CD4-positive, alpha-beta T cell treated with Interferon gamma for 1 hour (primary cell): ENCODE results near the gene GNPDA2.
A peak's percentile ranks its signal among the peaks of the same experiment; 100 is the strongest.

Experiments used
- DNase-seq: peaks from one replicate; pipeline ENCODE4 v3.0.0-alpha.2; 2020

GNPDA2 gene

DNA sequence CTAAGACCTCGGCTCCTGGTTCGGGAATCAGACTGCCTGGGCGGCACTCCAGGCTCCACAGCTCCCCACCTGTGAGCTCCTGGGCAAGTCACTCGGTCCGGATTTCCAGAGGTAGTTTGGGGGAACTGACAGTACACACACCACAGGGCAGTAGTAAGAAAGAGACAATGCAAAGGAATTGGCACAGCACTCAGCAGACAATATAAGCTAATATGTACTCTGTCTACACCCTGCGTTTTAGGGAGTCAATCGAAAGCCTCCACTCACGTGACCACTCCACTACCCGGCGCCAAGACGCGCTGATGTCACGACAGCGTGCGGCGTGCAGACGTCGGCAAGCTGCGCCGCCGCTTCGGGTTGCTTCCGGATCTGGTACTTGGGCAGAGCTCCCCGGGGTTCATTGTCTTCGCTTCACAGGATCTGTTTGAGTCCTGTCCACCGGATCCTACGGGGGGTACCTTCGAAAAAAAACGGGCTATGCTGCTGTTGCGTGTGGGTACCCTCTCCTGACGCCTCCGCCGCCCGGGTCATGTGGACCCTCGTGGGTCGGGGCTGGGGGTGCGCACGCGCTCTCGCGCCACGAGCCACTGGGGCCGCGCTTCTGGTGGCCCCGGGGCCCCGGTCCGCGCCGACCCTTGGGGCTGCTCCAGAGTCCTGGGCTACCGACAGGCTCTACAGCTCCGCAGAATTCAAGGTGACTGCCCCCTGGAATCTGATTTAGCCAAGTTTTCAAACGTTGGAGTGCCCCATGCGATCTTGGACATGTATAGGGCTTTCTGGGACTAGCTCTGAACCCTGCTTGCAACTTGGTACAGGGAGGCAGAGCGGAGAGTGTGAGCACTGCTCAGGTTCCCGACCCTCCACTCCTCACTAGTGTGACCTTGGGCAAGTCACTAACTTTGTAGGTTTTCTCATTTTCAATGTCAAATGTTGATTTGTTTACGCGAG lies 48.0 kb downstream of the GNPDA2 start, which contains the start of gene GUF1:
GUF1 (plus strand) TSS at position 327 of the 948 bp plus-strand sequence; CDS start at position 530, 203 bp downstream.
- DNase-seq = peak; percentile 88

GRCh38 chr4:44675366-44675765 lies 51.0 kb downstream of the GNPDA2 start:
- DNase-seq = no peak

DNA sequence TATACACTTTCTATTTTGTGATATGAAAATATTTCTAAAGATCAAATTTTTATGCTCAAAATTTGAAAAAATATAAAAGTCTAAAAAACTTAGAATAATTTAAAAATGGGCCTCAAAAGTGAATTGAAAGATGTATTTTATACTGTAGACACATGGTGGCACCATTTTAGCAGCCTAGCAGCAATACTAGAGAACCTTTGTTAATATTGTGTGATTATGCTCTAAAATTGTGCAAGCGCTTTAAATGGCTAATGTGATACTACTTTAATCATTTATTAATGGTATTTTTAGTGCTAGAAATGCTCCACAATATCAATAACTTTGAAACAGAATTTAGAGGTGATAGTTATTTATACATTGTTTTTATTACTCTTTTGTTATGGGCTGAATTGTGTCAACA lies 51.9 kb downstream of the GNPDA2 start:
- no peak for DNase-seq

- DNase-seq = no peak
Measured at GRCh38 chr4:44671636-44672035, 54.7 kb downstream of the GNPDA2 start.

DNA sequence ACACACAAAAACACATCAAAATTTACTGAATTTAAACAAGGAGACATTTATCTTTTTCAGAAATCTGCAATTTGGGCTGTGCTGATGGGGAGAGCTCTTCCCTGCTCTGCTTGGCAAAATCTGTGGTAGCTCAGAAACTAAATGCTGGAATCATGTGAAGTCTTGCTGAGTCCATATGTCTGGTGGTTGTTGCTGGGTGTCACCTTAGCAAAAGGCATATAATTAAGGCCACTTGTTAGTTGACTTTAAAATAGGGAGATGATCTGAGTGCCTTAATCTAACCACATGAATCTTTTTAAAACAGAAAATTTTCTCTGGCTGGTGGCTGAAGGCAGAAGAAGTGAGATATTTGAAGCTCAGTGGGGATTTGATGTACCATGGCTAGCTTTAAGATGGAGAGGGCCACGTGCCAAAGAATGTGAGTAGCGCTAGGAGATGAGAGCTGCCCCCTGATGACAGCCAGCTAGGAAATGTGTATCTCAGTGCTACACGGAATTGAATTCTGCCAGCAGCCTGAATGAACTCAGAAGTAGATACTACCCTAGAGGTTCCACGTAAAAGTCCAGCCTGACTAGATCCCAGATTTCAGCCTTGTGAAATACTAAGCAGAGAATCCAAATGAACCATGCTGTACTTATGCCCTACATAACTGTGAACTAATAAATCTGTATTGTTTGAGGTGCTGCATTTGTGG lies 55.7 kb downstream of the GNPDA2 start:
- DNase-seq = no peak

GRCh38 chr4:44668526-44668925 lies 57.8 kb downstream of the GNPDA2 start:
- no peak for DNase-seq

GRCh38 chr4:44663539-44664263 lies 62.7 kb downstream of the GNPDA2 start:
- DNase-seq = no peak

GRCh38 chr4:44662623-44663005 lies 63.7 kb downstream of the GNPDA2 start:
- no peak for DNase-seq

DNA sequence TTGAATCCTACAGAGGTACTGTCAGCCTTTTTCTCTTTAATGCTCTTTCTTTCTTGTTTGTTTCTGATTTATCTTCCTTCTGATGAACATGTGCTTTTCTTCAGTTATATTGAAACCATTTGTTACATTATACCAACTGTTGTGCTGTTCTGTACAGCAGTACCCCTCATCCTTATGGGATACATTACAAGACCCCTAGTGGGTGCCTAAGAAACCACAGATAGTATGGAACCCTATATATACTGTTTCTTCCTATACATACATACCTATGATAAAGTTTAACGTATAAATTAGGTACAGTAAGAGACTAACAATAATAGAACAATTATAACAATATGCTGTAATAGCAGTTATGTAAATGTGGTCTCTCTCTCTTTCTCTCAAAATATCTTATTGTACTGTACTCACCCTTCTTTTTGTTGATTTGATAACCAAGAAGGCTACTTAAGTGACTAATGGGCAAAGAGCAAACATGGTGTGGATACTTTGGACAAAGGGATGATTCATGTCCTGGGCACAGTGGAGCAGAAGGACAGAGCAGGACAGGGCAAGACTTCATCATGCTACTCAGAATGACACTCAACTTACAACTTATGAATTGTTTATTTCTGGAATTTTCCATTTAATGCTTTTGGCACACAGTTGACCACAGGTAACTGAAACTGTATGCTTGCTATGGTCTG lies 64.3 kb downstream of the GNPDA2 start:
- no peak for DNase-seq

DNA sequence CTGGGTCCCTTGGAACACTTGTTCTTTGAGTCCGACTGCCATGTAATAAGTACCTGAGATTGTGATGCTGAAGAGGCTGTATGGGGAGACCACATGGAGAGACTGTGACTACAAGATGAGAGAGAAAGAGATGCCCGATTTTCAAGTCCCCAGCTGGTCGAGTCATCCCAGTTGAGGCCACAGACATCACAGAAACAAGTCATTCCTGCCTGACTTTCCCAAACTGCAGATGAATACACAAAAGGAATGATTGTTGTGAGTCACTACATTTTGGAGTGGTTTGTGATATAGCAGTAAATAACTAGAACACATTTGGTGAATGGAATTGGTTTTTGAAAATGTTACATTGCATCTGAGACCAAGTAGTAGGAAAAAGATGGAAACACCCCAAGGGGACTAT lies 66.0 kb downstream of the GNPDA2 start:
- DNase-seq = no peak

DNA sequence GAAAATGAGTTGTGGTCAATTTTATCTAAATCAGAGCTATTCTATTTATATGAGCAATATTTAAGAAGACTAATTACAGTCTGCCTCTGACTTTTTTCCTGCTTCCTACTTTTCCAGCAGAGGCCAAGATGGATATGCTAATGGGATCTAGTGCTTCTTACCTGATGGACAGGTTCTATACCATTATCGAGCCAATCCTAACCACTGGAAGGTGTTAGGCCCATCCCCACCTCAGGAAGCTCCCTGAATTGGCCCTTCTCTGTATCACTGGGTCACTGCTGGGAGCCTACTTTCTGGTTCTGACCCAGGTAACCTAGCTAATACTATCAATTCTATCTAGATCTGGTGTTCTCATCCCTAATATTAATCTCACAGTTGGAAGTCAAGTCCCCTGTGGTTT lies 74.4 kb downstream of the GNPDA2 start:
- DNase-seq = no peak
